Vagina (tissue), 2 donors: ENCODE measurements around the gene SOCS4. TPM values are rescaled to one million over a fixed set of nuclear protein-coding genes. Genes with fewer than 3 reads are reported as not detected.
A peak's percentile ranks its signal among the peaks of the same experiment; 100 is the strongest.
"Not testable (repeated sequence)": the region's sequence is repeated elsewhere in the genome, so short reads cannot be mapped to it uniquely, and the experiment has no call there.

Source experiments
- DNase-seq, 2 donors: peaks; one replicate each; pipeline ENCODE4 v3.0.0-alpha.2; 2017; ENCODE audit errors: extremely low spot score in 2 of 2
- H3K27ac ChIP-seq: fragments of 200-600 bp; sonication (generic); one replicate; pipeline ENCODE4 v1.5.1; 2019
- H3K27me3 ChIP-seq: fragments of 200-600 bp; sonication (generic); one replicate; pipeline ENCODE4 v1.5.1; 2019
- H3K36me3 ChIP-seq, 2 donors: fragments of 200-600 bp; sonication (generic); one replicate each; pipeline ENCODE4 v1.5.1; 2017 to 2019
- H3K4me1 ChIP-seq: fragments of 200-600 bp; sonication (generic); one replicate; pipeline ENCODE4 v1.5.1; 2019
- H3K4me3 ChIP-seq, 2 donors: fragments of 200-600 bp; sonication (generic); 1 replicate in 1 of 2; 2 replicates in 1 of 2; pipeline ENCODE4 v1.5.1; 2016 to 2019
- H3K9me3 ChIP-seq: fragments of 200-600 bp; sonication (generic); one replicate; pipeline ENCODE4 v1.5.1; 2019
- CTCF ChIP-seq, 3 experiments: fragments of 450-650 bp in 2 of 3; fragments of 200-600 bp in 1 of 3; sonication (generic) in 1 of 3; IDR thresholded peaks; one replicate each; pipeline ENCODE4 v1.5.1; 2017 to 2019; ENCODE audit warnings: antibody characterized with exemption in 3 of 3, mild to moderate bottlenecking in 2 of 3, moderate library complexity in 2 of 3
- POLR2A ChIP-seq, 2 donors: fragments of 450-650 bp; IDR thresholded peaks; one replicate each; pipeline ENCODE4 v1.6.1; 2017; ENCODE audit warnings: antibody characterized with exemption in 2 of 2, mild to moderate bottlenecking in 2 of 2, moderate library complexity in 2 of 2
- POLR2AphosphoS5 ChIP-seq, 2 donors: sonication (generic); formaldehyde crosslinking; IDR thresholded peaks; one replicate each; pipeline ENCODE4 v1.9.0; 2017; ENCODE audit warnings: antibody characterized with exemption in 2 of 2, mild to moderate bottlenecking in 2 of 2, low read depth in 1 of 2; ENCODE audit not compliant: insufficient read depth in 1 of 2
- intact Hi-C: fragments of 100-400 bp; cut with DNase I; formaldehyde crosslinking; loops from one replicate; pipeline ENCODE4 v1.15.1; 2023
- total RNA-seq: library from RNA; depleted of rRNA; stranded (reverse); fragments of >200 nt; gene quantifications from one replicate; pipeline ENCODE4 v1.2.3, GENCODE V29; 2016

Gene SOCS4
- total RNA-seq, 1 donor from 2014 or later, result 10.6 TPM

- Histone ChIP-seq H3K27ac (peak overlapping the region; percentile 79), H3K9me3 (no peaks in the 10 kb centered on the region), H3K4me3 (peak overlapping the region; percentile 75 to 90), H3K4me1 (peaks cover 25% of the 10 kb centered on the region), H3K36me3 (no peaks in the 10 kb centered on the region), H3K27me3 (no peaks in the 10 kb centered on the region)
- intact Hi-C loops, result no loop called here
- no peak for DNase-seq
- no peak for TF ChIP-seq CTCF (IDR thresholded peaks at IDR 0.05)
- TF ChIP-seq POLR2A (IDR thresholded peaks at IDR 0.05), result no peak
- no peak for TF ChIP-seq POLR2AphosphoS5 (IDR thresholded peaks at IDR 0.05; ENCODE audit: insufficient read depth in 1 of 2, low read depth in 1 of 2)
Observed at GRCh38 chr14:55026441-55026792, 619 bp upstream of the SOCS4 start.

GRCh38 chr14:55028066-55028465 is 1.0 kb downstream of the SOCS4 start:
- Histone ChIP-seq H3K4me1 (peaks cover 25% of the 10 kb centered on the region), H3K4me3 (peak overlapping the region; percentile 75 to 90), H3K36me3 (no peaks in the 10 kb centered on the region), H3K27me3 (no peaks in the 10 kb centered on the region), H3K27ac (no peak overlapping the region), H3K9me3 (no peaks in the 10 kb centered on the region)
- TF ChIP-seq POLR2AphosphoS5 (IDR thresholded peaks at IDR 0.05; ENCODE audit: insufficient read depth in 1 of 2, low read depth in 1 of 2) (no peak), POLR2A (IDR thresholded peaks at IDR 0.05) (no peak), CTCF (IDR thresholded peaks at IDR 0.05) (no peak)
- intact Hi-C loops, result no loop called here
- no peak for DNase-seq

- no peak overlapping the region for H3K4me3 ChIP-seq
- no peaks in the 10 kb centered on the region for H3K36me3 ChIP-seq
- no peak overlapping the region for H3K27ac ChIP-seq
- H3K9me3 ChIP-seq, result no peaks in the 10 kb centered on the region
- no peak for TF ChIP-seq POLR2AphosphoS5 (IDR thresholded peaks at IDR 0.05; ENCODE audit: insufficient read depth in 1 of 2, low read depth in 1 of 2)
- no peak for TF ChIP-seq POLR2A (IDR thresholded peaks at IDR 0.05)
- no peaks in the 10 kb centered on the region for H3K27me3 ChIP-seq
- intact Hi-C loops, result no loop called here
- H3K4me1 ChIP-seq, result peaks cover 25% of the 10 kb centered on the region
- DNase-seq, result no peak
Observed at GRCh38 chr14:55028476-55028875, 1.4 kb downstream of the SOCS4 start.

- no peak for DNase-seq
- Histone ChIP-seq H3K9me3 (no peaks in the 10 kb centered on the region), H3K27me3 (no peaks in the 10 kb centered on the region), H3K4me1 (peaks cover 18% of the 10 kb centered on the region), H3K36me3 (no peaks in the 10 kb centered on the region), H3K4me3 (no peak overlapping the region), H3K27ac (no peak overlapping the region)
- TF ChIP-seq POLR2AphosphoS5 (IDR thresholded peaks at IDR 0.05; ENCODE audit: insufficient read depth in 1 of 2, low read depth in 1 of 2), result no peak
- TF ChIP-seq CTCF (IDR thresholded peaks at IDR 0.05), result no peak
- TF ChIP-seq POLR2A (IDR thresholded peaks at IDR 0.05), result no peak
- intact Hi-C loops, result no loop called here
Observed at GRCh38 chr14:55031190-55031589, 4.2 kb downstream of the SOCS4 start.

GRCh38 chr14:55037995-55038394 is 11.0 kb downstream of the SOCS4 start:
- H3K27ac ChIP-seq, H3K27me3 ChIP-seq, intact Hi-C loops, DNase-seq, H3K4me1 ChIP-seq, H3K9me3 ChIP-seq, H3K36me3 ChIP-seq, H3K4me3 ChIP-seq: not testable (repeated sequence)

GRCh38 chr14:55038708-55039107 is 11.7 kb downstream of the SOCS4 start:
- TF ChIP-seq POLR2AphosphoS5 (IDR thresholded peaks at IDR 0.05; ENCODE audit: insufficient read depth in 1 of 2, low read depth in 1 of 2), result no peak
- TF ChIP-seq POLR2A (IDR thresholded peaks at IDR 0.05), result no peak
- no peak for TF ChIP-seq CTCF (IDR thresholded peaks at IDR 0.05)
- H3K36me3 ChIP-seq, result peaks cover 0 to 10% of the 10 kb centered on the region in 2 donors
- intact Hi-C loops, result no loop called here

More at GRCh38 chr14:55038708-55039107, 11.7 kb downstream of the SOCS4 start:
- Histone ChIP-seq H3K4me1 (no peaks in the 10 kb centered on the region), H3K4me3 (no peak overlapping the region), H3K27me3 (no peaks in the 10 kb centered on the region), H3K9me3 (no peaks in the 10 kb centered on the region), H3K27ac (no peak overlapping the region)
- no peak for DNase-seq
